Neural cell (in vitro differentiated cells): ENCODE results near the gene PROSER2. TPM values are rescaled to one million over a fixed set of nuclear protein-coding genes. Genes with fewer than 3 reads are reported as not detected.

Source experiments
- H2AFZ ChIP-seq: fragments of 200-600, 300-800 bp; sonication (generic), shearing (Covaris generic); 2 replicates; pipeline ENCODE4 v1.6.0; 2014; ENCODE audit warnings: low read depth, mild to moderate bottlenecking, antibody characterized with exemption, low read length, moderate library complexity
- H3F3A ChIP-seq: fragments of 200-600 bp; shearing (Covaris generic); 2 replicates; pipeline ENCODE4 v1.6.1; 2016; ENCODE audit warnings: mild to moderate bottlenecking, moderate library complexity, mixed read lengths, antibody characterized with exemption, low read length; ENCODE audit not compliant: insufficient read depth, poor library complexity, severe bottlenecking
- H3K27ac ChIP-seq: fragments of 200-600, 300-800 bp; sonication (generic), shearing (Covaris generic); 2 replicates; pipeline ENCODE4 v1.5.1; 2014; ENCODE audit warnings: mild to moderate bottlenecking, low read length, moderate library complexity
- H3K27me3 ChIP-seq: fragments of 300-800, 200-600 bp; sonication (generic), shearing (Covaris generic); 2 replicates; pipeline ENCODE4 v1.6.0; 2014; ENCODE audit warnings: mild to moderate bottlenecking, low read depth, low read length, moderate library complexity; ENCODE audit not compliant: insufficient read depth
- H3K36me3 ChIP-seq: fragments of 300-800, 200-600 bp; sonication (generic), shearing (Covaris generic); 2 replicates; pipeline ENCODE4 v1.5.1; 2014; ENCODE audit warnings: mild to moderate bottlenecking, antibody characterized with exemption, low read length, moderate library complexity; ENCODE audit not compliant: insufficient read depth
- H3K4me2 ChIP-seq: fragments of 300-800, 200-600 bp; sonication (generic), shearing (Covaris generic); 2 replicates; pipeline ENCODE4 v1.6.0; 2014; ENCODE audit warnings: mild to moderate bottlenecking, low read length
- H3K4me3 ChIP-seq: fragments of 300-800, 200-600 bp; sonication (generic), shearing (Covaris generic); 2 replicates; pipeline ENCODE4 v1.5.1; 2014; ENCODE audit warnings: mild to moderate bottlenecking, low read length, moderate library complexity
- H3K79me2 ChIP-seq: fragments of 200-600 bp; shearing (Covaris generic); replicated peaks from 2 replicates; pipeline ENCODE4 v1.6.0; 2014; ENCODE audit warnings: mild to moderate bottlenecking, low read length, moderate library complexity; ENCODE audit not compliant: insufficient read depth
- H3K9ac ChIP-seq: fragments of 300-800, 200-600 bp; sonication (generic), shearing (Covaris generic); 2 replicates; pipeline ENCODE4 v1.6.1; 2016; ENCODE audit warnings: mild to moderate bottlenecking, low read length, mixed read lengths
- H3K9me2 ChIP-seq: fragments of 200-600 bp; shearing (Covaris generic); 2 replicates; pipeline ENCODE4 v1.6.1; 2016; ENCODE audit warnings: mild to moderate bottlenecking, low read length, mixed read lengths; ENCODE audit not compliant: insufficient read depth
- H3K9me3 ChIP-seq: fragments of 200-600, 300-800 bp; sonication (generic), shearing (Covaris generic); 2 replicates; pipeline ENCODE4 v1.6.1; 2016; ENCODE audit warnings: mild to moderate bottlenecking, mixed run types, low read length, moderate library complexity, mixed read lengths
- H4K20me1 ChIP-seq: fragments of 200-600 bp; shearing (Covaris generic); 2 replicates; pipeline ENCODE4 v1.6.1; 2016; ENCODE audit warnings: mild to moderate bottlenecking, mixed run types; ENCODE audit not compliant: insufficient read depth
- EP300 ChIP-seq: fragments of 450-650 bp; conservative IDR thresholded peaks from 2 replicates; pipeline ENCODE4 v1.6.1; 2014; ENCODE audit warnings: antibody characterized with exemption, mild to moderate bottlenecking, moderate library complexity; ENCODE audit not compliant: poor library complexity, severe bottlenecking
- EZH2 ChIP-seq: fragments of 200-600, 300-800 bp; shearing (Covaris generic), sonication (generic); IDR thresholded peaks from 2 replicates; pipeline ENCODE4 v1.6.1; 2014; ENCODE audit warnings: antibody characterized with exemption, low read length, borderline replicate concordance, mild to moderate bottlenecking; ENCODE audit not compliant: insufficient read depth, poor library complexity, severe bottlenecking
- MXI1 ChIP-seq: fragments of 450-650 bp; conservative IDR thresholded peaks from 2 replicates; pipeline ENCODE4 v1.6.1; 2014; ENCODE audit warnings: antibody characterized with exemption, mild to moderate bottlenecking; ENCODE audit not compliant: poor library complexity, severe bottlenecking
- POLR2AphosphoS5 ChIP-seq: IDR thresholded peaks from 2 replicates; pipeline ENCODE4 v1.6.1; 2012
- RAD21 ChIP-seq: fragments of 450-650 bp; conservative IDR thresholded peaks from 2 replicates; pipeline ENCODE4 v1.6.1; 2014; ENCODE audit warnings: antibody characterized with exemption, mild to moderate bottlenecking, moderate library complexity
- SMC3 ChIP-seq: fragments of 450-650 bp; conservative IDR thresholded peaks from 2 replicates; pipeline ENCODE4 v1.6.1; 2014; ENCODE audit warnings: antibody characterized with exemption, mild to moderate bottlenecking, moderate library complexity; ENCODE audit not compliant: poor library complexity
- TAF1 ChIP-seq: IDR thresholded peaks from 2 replicates; pipeline ENCODE4 v1.6.1; 2012; ENCODE audit warnings: low read depth
- polyA plus RNA-seq: library from polyadenylated mRNA; depleted of rRNA; stranded (reverse); fragments of >200 nt; gene quantifications from 2 replicates; pipeline ENCODE4 v1.2.3, GENCODE V29; 2014
- TF ChIP-seq, protein P1 (sequence below): IDR thresholded peaks from 2 replicates; pipeline ENCODE4 v1.6.1; 2012; ENCODE audit warnings: borderline replicate concordance
- TF ChIP-seq, protein P2 (sequence below): fragments of 450-650 bp; IDR thresholded peaks from 2 replicates; pipeline ENCODE4 v1.5.1; 2014; ENCODE audit warnings: antibody characterized with exemption, mild to moderate bottlenecking, moderate library complexity; ENCODE audit not compliant: poor library complexity, severe bottlenecking

PROSER2 gene
- polyA plus RNA-seq, 1 donor from 2014 or later: 1.1 TPM

DNA sequence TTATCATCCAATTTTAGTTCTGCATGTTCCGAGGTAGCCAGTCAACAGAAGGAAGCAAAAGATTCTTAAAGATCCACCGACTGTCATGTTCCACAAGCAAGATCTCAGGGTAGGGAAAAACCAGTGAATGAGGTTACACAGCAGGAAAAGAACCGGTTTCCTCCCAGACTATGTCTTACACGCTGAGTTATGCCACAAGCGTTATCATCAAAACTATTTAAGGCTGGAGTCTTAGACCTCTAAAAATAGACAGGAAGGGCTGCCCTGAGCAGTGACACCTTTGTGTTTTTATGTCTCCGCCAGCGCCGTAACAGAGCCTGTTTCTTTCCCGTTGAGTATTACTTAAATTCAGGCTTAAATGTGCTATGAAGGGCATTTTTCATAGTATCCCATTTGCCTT lies 48.3 kb downstream of the PROSER2 start:
- no peak overlapping the region for H3K4me2 ChIP-seq

DNA sequence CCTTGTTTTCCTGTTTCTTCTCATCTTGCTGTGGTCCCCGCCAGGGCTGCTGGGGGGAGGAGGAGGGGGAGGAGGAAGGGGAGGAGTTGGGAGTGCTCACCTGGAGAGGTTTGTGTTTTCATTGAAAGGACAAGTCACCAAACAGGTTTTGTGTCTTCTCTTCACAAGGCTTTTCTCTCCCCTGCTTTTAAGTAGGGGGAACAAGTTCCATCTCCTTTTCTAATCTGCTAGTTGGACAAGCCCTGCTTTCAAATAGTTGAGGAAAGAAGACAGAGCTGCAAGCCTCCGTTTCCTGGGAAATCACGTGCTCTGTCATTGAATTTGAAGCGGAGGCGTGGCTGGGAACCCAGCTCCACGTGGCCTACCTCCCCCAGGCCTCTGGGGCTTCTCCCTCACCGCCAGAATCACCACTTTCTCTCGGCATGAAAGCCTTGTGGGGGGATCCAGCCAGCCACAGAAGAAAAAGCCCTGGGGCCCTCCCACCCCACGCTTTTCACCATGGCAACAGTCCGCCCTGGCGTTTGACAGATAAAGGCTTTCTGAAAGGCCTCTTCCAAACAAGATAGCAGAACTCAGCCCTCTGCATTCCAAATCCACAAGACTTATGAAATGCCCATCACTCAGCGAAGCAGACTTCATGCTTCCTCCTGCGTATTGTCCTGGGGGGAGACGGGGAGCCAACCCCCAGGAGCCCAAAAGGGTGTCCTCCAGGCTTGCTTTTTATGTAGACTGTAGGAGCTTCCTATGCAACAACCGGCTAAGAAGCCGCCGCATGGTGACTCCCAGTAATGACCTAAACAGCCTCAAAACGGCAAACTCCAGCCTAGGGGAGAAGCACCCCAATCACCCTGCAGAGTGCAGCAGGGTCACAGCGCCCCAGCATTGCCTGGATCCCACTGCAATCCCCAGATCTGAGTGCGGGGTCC lies 51.7 kb downstream of the PROSER2 start:
- no peaks in the 10 kb centered on the region for H3K79me2 ChIP-seq
- no peaks in the 10 kb centered on the region for H3K9me3 ChIP-seq
- H3K9me2 ChIP-seq: no peaks in the 10 kb centered on the region
- H3K36me3 ChIP-seq: no peaks in the 10 kb centered on the region
- no peaks in the 10 kb centered on the region for H3F3A ChIP-seq
- H2AFZ ChIP-seq: peak overlapping the region; percentile 40
- no peaks in the 10 kb centered on the region for H4K20me1 ChIP-seq
- H3K27me3 ChIP-seq: no peaks in the 10 kb centered on the region
- peak overlapping the region; percentile 31 for H3K4me2 ChIP-seq
- peak overlapping the region; percentile 63 for H3K27ac ChIP-seq
- H3K9ac ChIP-seq: peak overlapping the region; percentile 50
- H3K4me3 ChIP-seq: peak overlapping the region; percentile 53
- peak; percentile 35 for TF ChIP-seq EP300
- no peak for TF ChIP-seq SMC3
- no peak for TF ChIP-seq EZH2
- TF ChIP-seq, protein P1, sequence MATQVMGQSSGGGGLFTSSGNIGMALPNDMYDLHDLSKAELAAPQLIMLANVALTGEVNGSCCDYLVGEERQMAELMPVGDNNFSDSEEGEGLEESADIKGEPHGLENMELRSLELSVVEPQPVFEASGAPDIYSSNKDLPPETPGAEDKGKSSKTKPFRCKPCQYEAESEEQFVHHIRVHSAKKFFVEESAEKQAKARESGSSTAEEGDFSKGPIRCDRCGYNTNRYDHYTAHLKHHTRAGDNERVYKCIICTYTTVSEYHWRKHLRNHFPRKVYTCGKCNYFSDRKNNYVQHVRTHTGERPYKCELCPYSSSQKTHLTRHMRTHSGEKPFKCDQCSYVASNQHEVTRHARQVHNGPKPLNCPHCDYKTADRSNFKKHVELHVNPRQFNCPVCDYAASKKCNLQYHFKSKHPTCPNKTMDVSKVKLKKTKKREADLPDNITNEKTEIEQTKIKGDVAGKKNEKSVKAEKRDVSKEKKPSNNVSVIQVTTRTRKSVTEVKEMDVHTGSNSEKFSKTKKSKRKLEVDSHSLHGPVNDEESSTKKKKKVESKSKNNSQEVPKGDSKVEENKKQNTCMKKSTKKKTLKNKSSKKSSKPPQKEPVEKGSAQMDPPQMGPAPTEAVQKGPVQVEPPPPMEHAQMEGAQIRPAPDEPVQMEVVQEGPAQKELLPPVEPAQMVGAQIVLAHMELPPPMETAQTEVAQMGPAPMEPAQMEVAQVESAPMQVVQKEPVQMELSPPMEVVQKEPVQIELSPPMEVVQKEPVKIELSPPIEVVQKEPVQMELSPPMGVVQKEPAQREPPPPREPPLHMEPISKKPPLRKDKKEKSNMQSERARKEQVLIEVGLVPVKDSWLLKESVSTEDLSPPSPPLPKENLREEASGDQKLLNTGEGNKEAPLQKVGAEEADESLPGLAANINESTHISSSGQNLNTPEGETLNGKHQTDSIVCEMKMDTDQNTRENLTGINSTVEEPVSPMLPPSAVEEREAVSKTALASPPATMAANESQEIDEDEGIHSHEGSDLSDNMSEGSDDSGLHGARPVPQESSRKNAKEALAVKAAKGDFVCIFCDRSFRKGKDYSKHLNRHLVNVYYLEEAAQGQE: no peak
- TF ChIP-seq, protein P2, sequence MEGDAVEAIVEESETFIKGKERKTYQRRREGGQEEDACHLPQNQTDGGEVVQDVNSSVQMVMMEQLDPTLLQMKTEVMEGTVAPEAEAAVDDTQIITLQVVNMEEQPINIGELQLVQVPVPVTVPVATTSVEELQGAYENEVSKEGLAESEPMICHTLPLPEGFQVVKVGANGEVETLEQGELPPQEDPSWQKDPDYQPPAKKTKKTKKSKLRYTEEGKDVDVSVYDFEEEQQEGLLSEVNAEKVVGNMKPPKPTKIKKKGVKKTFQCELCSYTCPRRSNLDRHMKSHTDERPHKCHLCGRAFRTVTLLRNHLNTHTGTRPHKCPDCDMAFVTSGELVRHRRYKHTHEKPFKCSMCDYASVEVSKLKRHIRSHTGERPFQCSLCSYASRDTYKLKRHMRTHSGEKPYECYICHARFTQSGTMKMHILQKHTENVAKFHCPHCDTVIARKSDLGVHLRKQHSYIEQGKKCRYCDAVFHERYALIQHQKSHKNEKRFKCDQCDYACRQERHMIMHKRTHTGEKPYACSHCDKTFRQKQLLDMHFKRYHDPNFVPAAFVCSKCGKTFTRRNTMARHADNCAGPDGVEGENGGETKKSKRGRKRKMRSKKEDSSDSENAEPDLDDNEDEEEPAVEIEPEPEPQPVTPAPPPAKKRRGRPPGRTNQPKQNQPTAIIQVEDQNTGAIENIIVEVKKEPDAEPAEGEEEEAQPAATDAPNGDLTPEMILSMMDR: peak; percentile 41
- no peak for TF ChIP-seq TAF1
- no peak for TF ChIP-seq RAD21
- TF ChIP-seq POLR2AphosphoS5: peak; percentile 33

More for the DNA sequence above, 48.3 kb downstream of the PROSER2 start:
- Histone ChIP-seq H3F3A (no peaks in the 10 kb centered on the region), H3K27me3 (no peaks in the 10 kb centered on the region), H3K36me3 (no peaks in the 10 kb centered on the region), H3K9ac (no peak overlapping the region), H3K27ac (no peak overlapping the region), H3K9me3 (no peaks in the 10 kb centered on the region), H3K79me2 (no peaks in the 10 kb centered on the region), H3K9me2 (no peaks in the 10 kb centered on the region), H4K20me1 (no peaks in the 10 kb centered on the region), H2AFZ (no peak overlapping the region), H3K4me3 (no peak overlapping the region)
- TF ChIP-seq, protein P1: no peak
- no peak for TF ChIP-seq MXI1
- TF ChIP-seq, protein P2: no peak
- no peak for TF ChIP-seq EZH2
- TF ChIP-seq SMC3: no peak
- no peak for TF ChIP-seq EP300
- TF ChIP-seq POLR2AphosphoS5: no peak
- no peak for TF ChIP-seq TAF1
- no peak for TF ChIP-seq RAD21
